SW480 (cell line): Measurements from ENCODE around the gene LSM14B.
"Not testable (repeated sequence)": the region's sequence is repeated elsewhere in the genome, so short reads cannot be mapped to it uniquely, and the experiment has no call there.

Experiments
- DNase-seq: peaks from one replicate; pipeline ENCODE4 v3.0.0-alpha.2; 2016; ENCODE audit warnings: low spot score

The LSM14B gene

DNA sequence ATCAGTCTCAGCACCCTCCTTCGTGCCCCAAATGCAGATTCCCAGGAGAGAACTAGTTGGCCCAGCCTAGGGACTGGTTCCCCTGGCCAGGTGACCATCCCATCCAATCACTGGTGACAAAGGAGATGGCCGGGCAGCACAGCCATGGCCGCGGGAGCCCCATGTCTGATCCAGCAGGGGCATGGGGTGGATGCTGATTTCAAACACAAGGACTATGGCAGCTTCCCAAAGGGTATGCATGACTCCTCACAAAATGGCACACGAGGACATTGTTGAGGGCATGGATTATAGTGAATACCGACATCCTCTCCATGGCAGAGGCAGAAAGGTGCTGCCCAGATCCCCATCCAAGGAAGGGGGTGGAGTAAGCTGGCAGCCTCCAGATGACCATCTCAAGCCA, 9.9 kb upstream of the LSM14B start:
- DNase-seq = no peak

DNA sequence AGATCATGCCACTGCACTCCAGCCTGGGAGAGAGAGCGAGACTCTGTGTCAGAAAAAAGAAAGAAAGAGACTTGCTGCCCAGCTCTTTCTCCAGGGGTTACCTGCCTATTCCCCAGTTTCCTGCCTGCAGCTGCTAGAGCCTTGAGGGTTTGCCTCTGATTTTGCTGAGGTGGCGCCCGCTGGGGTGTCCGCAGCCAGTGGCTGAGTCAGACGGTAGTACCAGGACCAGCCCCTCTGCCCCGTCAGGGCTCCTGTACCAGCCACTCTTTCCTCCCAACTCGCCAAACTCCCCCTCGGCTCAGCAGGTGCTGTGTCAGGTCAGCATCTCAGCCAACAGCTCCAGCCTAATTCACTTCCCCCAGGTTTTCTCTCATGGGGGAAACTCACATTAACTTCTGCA, 7.4 kb upstream of the LSM14B start:
- no peak for DNase-seq

DNA sequence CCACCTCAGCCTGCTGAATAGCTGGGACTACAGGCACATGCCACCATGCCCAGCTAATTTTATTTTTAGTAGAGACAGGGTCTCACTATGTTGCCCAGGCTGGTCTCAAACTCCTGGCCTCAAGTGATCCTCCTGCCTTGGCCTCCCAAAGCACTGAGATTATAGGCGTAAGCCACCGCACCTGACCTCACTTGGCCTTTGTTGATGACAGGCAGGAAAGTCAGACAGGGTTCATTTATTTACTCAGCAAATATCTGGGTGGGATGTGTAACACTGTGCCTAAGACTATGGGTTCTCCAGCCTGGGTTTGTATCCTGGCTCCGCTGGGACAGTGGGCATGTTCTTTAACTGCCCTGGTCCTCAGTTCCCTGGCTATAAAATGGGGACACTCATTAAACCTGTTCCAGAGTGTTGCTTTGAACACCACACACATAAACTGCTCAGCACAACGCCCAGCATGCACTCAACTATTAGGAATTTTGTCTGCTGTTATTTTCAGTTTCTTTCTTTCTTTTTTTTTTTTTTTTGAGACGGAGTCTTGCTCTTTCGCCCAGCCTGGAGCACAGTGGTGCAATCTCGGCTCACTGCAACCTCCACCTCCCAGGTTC, 6.4 kb upstream of the LSM14B start:
- DNase-seq = not testable (repeated sequence)

DNA sequence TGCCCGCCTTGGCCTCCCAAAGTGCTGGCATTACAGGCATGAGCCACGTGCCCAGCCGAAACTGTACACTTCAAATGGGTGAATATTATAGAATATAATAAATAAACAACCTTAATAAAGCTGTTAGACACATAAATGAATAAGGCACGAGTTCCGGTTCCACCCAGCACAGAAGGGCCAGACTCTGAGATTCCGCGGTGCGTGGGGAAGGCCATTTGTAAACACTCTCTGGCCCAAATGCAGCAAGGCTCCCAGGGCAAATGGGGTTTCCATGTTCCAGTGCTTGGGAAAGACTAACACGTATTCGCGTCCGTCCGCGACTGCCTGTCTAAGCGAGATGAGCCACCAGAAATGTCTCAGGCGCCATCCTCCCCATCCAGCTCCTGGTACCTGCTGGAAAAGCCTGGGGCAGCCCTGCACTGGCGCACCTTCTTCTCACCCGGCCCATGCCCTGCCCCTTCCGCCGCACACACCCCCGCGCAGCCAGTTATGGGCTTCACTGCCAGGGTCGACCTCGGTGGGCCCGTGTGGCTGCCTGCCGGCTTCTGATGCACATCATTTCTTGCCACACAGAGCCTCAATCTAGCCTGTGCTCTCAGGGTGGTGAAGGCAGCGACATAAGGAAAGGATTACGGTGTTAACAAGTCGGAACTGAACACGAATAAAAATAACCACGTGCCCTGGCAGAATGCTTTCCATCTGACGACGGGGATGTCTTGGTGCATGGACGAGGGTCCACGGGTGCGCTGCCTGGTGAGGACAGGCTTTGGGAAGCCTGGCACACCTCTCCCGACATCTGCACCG, 5.5 kb upstream of the LSM14B start:
- DNase-seq = no peak

DNA sequence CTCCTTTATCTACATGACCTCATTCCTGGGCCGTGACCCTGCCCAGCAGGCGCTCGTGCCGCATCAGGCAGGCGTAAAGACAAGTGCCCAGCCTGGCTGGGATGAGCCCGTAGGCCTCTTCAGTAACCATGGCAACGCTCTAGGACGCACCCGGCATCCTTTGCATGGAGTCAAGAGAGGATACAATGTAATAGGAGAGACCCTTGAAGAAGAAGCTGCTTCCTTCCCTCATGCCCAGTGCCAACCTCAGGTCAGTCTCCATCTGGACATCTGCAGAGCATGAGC, 5.0 kb upstream of the LSM14B start:
- DNase-seq = no peak

DNA sequence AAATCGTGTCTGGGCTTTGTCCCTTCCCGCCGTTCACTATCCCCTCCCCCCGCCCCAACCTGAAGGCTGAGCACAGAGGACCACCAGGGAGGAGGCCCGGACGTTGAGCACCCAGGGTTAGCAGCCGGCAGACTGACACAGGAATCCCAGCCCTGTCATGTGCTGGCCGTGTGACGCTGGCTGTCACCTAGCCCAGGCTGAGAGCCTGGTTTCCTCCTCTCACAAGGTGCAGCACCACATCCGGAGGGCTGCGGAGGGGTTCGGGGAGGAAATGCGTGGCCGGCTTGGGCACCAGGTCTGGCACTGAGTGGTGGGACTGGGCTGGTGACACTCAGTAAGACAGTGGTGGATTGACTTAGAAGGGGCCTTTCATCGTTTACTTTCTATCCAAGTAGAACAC, 4.6 kb upstream of the LSM14B start:
- DNase-seq = no peak

DNA sequence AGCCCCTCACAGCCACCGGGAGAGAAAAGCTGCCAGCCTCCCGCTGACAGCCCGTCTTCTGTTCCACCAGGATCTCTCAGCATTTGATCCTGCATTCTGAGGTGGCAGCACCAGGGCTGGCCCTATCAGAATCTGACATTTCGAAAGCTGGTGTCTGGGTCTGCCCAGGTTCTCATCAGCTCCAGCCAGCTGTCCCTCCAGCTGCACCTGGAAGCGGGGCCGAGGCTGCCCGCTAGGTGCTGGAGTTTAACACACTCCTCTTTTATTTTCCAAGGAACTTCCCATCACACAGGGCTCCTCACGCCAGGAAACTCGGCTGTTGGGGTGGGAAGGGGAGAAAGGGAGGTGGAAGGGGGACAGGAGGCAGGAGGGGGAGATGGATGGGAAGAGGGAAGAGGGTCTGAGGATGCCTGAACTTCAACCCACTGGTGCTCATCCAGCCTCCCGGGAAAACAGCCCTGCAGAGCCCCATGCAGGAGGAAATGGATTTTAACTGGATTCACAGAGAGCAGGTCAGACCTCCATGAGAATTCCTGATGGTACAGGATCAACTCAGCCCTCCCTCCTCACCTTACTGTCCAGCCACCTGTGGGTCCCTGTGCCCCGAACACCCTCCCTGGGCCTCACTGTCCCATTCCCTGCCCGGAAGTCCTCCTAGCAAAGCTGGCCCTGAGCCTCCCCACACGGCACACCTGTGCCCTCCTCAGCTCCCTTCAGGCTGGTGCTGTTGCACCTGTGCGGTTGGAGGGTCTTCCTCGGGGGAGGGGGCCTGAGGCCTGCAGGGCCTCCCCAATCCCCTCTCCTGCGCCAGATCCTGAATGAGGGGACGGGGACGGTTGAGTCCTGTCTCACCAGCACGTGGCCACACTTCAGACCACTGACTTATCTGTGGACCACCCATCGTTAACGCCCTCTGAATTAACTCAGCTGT, 3.9 kb upstream of the LSM14B start:
- no peak for DNase-seq

DNA sequence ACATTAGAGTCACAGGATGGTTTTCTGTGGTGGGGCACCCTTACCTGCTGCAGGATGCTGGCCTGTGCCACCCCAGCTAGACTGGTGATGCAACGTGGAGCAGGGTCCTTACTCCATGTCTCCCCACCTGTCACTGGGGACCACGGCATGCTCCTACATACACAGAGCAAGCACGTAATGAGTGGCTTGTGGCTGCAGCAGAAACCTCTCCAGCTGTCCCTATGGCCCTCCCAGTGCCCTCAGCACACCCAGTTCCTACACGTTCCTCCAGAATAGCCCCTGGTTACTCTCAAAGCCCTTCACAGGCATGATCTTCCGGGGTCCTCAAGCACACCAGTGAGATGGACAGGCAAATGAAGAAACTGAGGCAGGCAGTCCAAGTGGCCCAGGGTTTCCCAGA, 3.2 kb upstream of the LSM14B start:
- DNase-seq = no peak

DNA sequence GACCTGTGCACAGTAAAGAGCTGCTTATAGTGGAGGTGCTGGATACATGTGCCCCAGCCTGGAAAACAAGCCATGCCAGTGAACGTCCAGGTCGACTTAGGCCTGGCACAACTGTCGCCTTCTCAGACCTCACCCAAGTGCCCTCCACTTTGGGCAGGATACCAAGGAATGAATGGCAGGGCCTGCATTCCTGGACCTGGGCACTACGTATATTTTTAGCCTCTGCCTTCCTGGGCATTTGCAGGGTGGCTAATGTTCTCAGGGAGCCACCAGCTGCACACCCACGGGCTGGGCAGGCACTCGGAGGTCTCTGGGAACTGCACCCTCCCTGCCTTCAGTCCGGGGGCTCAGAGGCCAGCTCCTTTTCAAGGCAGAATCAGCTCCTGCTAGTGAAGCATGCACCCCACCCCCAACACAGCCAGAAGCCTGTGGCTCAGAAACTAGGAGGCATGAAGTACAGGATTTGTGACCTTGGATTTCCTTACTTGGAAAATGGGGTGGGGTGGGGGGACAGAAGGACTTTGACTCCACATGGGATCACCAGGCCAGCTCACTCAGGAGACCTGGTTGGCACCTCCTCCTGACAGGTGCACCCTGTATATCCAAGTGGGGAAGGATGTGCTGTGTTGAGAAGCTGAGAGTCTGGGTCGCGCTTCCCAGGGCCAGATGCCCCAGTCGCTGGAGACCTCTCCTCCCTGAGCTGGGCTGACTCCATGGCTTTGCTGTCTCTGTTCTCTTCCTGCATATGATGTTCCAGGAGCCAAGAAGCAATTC, 2.5 kb upstream of the LSM14B start:
- no peak for DNase-seq

DNA sequence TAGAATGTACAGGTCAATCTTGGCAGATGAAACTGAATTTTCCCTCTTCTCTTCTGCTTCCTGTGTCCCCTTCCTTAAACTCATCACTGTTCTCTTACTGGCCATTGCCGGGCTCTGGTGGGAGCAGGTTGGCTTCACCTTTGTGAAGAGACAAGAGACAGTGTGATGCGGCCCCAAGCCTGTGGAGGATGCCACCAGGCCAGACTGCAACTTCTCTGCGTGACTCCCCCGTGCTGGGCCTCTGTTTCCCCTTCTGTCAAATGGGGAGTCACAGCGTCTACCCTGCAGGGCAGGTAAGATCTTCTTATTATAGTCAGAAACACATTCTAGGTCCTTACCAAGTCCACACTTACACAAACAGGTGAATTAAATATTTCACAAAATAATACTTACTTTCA, 1.9 kb upstream of the LSM14B start:
- no peak for DNase-seq

DNA sequence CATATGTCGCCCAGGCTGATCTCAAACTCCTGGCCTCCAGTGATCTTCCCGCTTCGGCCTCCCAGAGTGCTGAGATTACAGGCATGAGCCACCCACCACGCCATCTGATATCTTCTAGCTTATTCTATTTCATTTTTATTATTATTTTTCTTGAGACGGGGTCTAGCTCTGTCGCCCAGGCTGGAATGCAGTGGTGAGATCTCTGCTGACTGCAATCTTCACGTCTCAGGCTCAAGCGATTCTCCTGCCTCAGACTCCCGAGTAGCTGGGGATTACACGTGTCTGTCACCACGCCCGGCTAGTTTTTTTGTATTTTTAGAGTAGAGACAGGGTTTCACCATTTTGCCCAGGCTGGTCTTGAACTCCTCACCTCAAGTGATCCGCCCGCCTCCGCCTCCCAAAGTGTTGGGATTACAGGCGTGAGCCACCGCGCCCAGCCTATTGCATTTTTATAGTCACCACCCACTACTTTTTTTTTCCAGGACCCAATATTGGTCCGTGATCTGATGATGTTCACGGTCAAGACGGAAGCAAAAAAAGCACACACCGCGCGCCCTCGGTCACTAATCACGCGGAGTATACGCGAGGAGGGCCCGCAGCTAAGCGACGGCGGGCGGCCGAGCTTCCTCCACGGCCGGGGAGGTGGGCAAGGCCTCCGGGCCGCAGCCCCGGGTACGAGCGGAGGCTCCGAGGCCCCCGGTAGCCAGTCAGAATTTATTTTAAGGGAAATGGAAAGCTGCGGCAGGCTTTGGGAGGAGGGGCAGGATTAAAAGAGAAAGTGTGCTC, 1.1 kb upstream of the LSM14B start:
- DNase-seq = peak; percentile 81

DNA sequence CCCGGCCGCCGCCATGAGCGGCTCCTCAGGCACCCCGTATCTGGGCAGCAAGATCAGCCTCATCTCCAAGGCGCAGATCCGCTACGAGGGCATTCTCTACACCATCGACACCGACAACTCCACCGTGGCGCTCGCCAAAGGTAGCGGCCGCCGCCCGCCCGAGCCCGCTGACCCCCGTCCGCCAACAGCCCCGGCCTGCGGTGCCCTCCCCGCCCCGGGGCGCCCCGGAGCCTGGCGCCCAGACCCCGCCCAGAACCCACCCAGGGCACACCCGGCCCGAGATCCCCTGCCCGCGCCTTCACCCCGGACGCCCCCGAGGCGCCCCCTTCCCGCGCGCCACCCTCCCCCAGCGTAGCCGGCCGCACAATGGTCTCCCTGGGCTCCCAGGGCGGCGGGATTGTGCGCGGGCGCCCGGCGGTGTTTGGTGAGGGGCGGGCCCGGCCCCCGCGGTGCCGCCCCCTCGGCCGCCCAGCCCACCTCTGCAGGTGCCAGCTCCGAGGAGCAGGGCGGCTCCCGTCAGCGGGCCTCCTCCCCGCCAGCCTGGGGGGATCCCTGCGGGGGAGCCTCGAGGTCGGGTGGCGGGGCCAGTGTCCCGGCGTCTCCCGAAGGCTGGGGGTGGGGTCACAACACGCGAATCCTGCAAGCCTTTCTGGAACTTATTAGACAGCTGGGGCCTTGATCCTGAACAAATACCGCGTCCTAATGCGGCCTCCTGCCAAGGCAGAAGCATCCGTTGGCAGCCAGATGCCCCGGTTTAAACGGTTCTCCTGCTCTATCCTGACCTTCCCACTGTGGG, 577 bp downstream of the LSM14B start:
- DNase-seq = peak; percentile 56

DNA sequence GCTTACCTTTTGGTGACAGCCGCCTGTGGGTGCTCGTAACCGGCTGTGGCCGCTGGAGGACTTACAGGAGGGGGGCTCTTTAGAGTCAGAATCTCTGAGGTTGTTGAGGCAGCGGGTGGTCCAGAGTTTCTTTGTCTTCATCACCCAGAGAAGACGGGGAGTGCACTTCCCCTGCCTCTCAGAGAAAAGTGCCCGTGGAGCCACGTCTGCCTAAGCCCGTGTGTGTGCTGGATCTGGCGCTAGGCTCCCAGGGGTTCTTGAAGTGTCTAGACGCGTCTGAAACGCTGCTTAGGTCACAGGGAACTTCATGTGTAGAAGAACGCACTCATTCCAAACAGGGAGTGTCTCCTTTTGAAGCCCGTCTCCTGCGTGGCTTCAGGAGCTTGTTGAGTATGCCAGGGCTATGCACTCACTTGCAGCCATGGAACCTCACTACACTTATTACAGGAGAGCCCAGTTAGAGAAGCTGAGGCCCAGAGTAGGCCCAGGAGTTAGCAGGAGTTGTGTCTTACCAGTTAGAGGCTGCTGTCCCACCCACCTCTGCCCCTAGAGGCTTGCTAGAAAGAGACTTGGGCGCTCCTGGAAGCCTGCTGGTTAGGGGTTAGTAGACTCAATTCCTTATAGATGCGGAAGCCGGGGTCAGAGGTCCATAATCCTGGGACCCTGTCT, 1.3 kb downstream of the LSM14B start:
- DNase-seq = no peak

DNA sequence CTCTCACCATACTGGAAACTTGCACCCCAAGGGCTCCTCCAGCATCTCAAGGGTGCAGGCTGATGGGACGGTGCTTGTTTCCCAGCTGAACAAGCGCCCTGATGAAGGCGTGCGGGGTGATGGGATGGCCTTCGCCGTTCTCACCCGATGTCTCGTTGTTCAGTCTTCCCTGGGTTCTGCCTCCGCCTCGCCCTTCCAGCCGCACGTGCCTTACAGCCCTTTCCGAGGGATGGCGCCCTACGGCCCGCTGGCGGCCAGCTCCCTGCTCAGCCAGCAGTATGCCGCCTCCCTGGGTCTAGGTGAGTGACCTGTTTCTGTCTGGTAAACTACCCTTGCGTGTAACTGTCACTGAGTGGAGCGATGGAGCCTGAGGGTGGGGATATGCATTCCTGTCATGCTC, 3.9 kb downstream of the LSM14B start:
- no peak for DNase-seq

DNA sequence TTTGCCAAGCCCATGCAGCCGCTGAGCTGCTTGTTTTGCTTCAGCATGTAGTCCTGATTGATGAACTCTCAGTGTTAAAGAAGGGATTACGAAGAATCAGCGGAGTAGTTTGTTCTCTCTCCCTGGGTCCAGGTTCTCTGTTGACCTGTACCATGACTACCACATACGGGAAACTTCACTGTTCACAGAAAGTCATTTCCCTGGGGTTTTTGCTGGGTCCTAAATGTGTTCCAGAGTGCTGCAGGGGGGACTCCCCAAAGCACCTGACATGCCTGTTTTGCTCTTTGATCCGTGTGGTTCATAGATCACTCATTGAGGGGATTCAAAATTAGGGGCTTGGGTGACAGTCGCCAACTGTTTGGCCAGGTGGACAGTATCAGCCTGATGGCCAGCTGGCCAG, 5.5 kb downstream of the LSM14B start:
- no peak for DNase-seq

DNA sequence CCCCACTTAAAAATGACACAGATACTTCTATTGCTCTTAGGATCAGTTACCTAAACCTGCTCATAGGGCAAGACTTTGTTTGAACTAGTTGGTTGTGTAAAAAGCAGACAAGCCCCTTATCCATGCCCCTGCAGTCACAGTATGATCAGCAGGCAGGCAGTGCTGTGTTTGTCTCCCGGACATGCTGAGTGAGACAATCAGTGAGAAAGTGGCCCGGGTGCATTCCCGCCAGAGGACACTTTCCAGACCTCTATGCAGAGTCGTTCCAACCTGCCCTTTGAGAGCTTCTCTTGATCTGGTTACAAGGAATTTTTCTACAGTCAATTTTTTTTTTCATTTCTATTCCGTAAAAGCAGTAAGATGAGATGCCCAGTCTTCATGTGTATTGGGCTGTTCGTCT, 6.2 kb downstream of the LSM14B start:
- no peak for DNase-seq

DNA sequence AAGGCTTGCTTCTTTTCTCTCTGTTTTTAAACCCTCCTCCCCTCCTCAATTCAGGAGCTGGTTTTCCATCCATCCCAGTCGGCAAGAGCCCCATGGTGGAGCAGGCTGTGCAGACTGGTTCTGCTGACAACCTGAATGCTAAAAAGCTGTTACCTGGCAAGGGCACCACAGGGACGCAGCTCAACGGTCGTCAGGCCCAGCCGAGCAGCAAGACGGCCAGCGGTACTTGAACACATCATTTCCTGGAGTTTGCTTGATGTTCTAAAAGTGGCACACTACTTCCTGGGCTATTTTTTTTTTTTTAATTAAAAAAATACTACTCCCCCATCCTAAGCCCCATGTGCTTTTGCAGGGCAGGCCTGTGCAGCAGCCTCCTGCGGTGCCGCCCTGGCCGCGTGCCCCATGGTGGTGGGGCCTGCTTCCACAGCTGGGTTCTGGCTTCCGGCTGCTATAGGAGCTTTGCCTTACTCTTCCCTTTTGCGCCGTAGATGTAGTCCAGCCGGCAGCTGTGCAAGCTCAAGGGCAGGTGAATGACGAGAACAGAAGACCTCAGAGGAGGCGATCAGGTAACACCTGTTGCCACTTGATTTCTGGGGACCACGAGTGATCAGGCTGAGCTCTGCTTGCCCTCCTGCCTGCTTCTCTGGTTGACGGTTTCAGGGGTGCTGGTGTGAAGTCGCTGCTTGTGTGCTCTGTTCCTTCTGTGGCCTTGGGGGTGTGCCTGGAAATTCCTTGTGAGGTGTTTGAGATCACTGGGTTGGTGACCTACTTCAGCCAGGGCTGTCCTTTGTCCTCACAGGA, 7.7 kb downstream of the LSM14B start:
- DNase-seq = no peak

DNA sequence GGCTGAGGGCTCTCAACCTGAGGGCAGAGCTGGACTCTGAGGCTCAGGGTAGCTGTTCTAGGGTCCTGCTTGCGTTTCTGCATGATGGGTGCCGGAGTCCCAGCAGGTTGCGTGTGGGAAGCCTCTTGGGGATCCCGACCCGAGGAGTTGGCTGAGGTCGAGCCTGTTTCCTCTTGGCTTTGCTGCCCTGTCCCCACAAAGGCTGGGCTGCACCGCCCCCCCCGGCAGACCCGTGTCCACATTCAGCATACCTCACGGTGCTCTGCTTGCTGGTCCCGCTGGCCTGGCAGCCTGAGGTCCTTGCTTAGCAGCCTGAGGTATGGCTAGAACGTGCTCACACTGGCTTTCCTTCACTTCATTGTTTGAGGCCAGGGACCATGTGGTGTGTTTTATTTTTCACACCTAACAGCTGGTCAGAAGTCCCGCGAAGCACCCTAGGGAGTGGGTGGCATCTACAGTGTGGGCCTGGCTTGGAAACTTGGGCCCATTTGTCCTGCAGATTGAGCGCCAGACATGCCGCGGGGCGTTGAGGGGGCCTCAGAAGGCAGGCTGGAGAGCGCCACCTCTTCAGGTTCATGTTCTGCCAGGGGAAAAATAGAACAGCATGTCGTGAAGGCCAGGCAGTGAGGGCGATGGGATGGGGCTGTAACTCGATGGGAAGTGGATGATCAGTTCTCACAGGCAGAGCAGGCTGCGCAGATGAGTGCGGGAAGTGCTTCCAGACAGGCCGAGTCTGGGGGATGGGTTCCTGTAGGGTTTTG, 9.5 kb downstream of the LSM14B start:
- DNase-seq = no peak

DNA sequence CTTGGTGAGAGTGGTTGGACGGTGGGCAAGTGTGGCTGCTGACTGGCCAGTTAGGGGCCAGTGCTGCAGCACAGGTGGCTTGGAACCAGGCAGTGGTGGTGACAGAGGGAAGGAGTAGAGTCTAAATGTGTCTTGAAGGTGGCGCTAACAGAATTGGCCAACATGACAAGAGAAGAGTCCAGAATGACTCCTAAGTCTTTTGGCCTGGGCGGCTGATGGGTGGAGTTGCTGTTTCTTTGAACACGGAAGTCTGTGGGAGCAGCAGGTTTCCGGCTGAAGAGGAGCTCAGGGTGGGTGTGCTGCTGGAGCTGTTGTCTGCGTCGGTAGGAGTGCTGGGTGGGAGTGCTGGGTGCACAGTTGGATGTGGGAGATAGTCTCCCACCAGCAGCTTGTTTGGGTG, 10.1 kb downstream of the LSM14B start:
- no peak for DNase-seq
